ENCODE data around the gene LCE1F. TPM values are rescaled to one million over a fixed set of nuclear protein-coding genes. Genes with fewer than 3 reads are reported as not detected.

The LCE1F gene
- total RNA-seq, 1 experiment from 2014 or later = not detected

DNA sequence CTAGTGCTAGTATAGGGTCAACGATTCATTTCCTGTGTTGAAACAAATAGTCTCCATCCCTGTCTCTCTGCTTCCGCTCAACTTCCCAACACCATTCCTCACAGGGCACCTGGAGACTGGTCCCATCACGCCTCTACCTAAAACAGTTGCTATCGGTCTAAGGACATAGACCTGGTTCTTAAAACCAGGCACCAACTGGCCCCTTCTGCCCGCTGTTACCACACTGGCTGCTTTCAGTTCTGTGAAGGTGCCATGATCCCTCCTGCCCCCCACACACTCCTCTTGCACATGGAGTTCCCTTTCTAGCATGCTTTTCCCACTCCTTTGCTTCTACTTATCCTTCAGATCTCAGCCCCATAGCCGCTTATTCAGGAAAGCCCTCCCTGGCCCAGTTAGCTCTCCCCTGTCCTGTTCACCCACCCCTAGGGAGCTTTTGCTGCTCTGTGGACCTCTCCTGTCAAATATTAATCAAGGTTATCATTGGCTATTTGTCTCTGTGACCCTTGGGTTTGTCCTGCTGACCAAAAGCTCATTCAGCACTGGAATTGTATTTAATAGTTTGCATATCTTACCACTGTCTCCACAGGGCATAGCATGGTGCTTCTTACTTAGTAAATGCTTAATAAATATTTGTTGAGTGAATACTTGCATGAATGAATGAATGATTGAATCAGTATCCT is 29.0 kb upstream of the LCE1F start (continued):
- TF ChIP-seq AFF4 (CRISPR knock-in tag; IDR thresholded peaks at IDR 0.05; ENCODE audit: borderline replicate concordance) = no peak
- TF ChIP-seq, protein P1, sequence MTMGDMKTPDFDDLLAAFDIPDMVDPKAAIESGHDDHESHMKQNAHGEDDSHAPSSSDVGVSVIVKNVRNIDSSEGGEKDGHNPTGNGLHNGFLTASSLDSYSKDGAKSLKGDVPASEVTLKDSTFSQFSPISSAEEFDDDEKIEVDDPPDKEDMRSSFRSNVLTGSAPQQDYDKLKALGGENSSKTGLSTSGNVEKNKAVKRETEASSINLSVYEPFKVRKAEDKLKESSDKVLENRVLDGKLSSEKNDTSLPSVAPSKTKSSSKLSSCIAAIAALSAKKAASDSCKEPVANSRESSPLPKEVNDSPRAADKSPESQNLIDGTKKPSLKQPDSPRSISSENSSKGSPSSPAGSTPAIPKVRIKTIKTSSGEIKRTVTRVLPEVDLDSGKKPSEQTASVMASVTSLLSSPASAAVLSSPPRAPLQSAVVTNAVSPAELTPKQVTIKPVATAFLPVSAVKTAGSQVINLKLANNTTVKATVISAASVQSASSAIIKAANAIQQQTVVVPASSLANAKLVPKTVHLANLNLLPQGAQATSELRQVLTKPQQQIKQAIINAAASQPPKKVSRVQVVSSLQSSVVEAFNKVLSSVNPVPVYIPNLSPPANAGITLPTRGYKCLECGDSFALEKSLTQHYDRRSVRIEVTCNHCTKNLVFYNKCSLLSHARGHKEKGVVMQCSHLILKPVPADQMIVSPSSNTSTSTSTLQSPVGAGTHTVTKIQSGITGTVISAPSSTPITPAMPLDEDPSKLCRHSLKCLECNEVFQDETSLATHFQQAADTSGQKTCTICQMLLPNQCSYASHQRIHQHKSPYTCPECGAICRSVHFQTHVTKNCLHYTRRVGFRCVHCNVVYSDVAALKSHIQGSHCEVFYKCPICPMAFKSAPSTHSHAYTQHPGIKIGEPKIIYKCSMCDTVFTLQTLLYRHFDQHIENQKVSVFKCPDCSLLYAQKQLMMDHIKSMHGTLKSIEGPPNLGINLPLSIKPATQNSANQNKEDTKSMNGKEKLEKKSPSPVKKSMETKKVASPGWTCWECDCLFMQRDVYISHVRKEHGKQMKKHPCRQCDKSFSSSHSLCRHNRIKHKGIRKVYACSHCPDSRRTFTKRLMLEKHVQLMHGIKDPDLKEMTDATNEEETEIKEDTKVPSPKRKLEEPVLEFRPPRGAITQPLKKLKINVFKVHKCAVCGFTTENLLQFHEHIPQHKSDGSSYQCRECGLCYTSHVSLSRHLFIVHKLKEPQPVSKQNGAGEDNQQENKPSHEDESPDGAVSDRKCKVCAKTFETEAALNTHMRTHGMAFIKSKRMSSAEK (CRISPR knock-in tag; IDR thresholded peaks at IDR 0.05; ENCODE audit: borderline replicate concordance) = no peak
- TF ChIP-seq, protein P2, sequence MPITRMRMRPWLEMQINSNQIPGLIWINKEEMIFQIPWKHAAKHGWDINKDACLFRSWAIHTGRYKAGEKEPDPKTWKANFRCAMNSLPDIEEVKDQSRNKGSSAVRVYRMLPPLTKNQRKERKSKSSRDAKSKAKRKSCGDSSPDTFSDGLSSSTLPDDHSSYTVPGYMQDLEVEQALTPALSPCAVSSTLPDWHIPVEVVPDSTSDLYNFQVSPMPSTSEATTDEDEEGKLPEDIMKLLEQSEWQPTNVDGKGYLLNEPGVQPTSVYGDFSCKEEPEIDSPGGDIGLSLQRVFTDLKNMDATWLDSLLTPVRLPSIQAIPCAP (CRISPR knock-in tag; IDR thresholded peaks at IDR 0.05) = no peak
- TF ChIP-seq CREB1 (CRISPR knock-in tag; IDR thresholded peaks at IDR 0.05) = no peak
- no peak for TF ChIP-seq E2F4 (CRISPR knock-in tag; IDR thresholded peaks at IDR 0.05; ENCODE audit: borderline replicate concordance, low read depth)

- ChIA-PET CTCF (no interaction called here), POLR2A (no interaction called here)
- peaks cover 70% of the 10 kb centered on the region for H3K36me3 Mint-ChIP-seq
- no peak overlapping the region for H3K27ac Mint-ChIP-seq
- H3K27me3 Mint-ChIP-seq (ENCODE audit: low read depth) = peaks cover 3% of the 10 kb centered on the region
- ATAC-seq (no peak), DNase-seq (ENCODE audit: low spot score) (no peak)
- peaks cover 90% of the 10 kb centered on the region for H3K9me3 Mint-ChIP-seq
- H3K4me1 Mint-ChIP-seq = no peaks in the 10 kb centered on the region
- H3K4me3 Mint-ChIP-seq = no peak overlapping the region
- TF ChIP-seq PREB (CRISPR knock-in tag; IDR thresholded peaks at IDR 0.05; ENCODE audit: borderline replicate concordance) = no peak
- TF ChIP-seq GABPB1 (CRISPR knock-in tag; IDR thresholded peaks at IDR 0.05) = no peak
- no peak for TF ChIP-seq NR1H2 (CRISPR knock-in tag; IDR thresholded peaks at IDR 0.05)
- no peak for TF ChIP-seq RORB (CRISPR knock-in tag; IDR thresholded peaks at IDR 0.05)
- TF ChIP-seq NFYB (CRISPR knock-in tag; conservative IDR thresholded peaks at IDR 0.05; ENCODE audit: low read depth) = no peak
- no peak for TF ChIP-seq FOXK1 (CRISPR knock-in tag; IDR thresholded peaks at IDR 0.05)
- TF ChIP-seq, protein P3, sequence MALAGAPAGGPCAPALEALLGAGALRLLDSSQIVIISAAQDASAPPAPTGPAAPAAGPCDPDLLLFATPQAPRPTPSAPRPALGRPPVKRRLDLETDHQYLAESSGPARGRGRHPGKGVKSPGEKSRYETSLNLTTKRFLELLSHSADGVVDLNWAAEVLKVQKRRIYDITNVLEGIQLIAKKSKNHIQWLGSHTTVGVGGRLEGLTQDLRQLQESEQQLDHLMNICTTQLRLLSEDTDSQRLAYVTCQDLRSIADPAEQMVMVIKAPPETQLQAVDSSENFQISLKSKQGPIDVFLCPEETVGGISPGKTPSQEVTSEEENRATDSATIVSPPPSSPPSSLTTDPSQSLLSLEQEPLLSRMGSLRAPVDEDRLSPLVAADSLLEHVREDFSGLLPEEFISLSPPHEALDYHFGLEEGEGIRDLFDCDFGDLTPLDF (CRISPR knock-in tag; IDR thresholded peaks at IDR 0.05) = no peak
- no peak for TF ChIP-seq NR2C2 (CRISPR knock-in tag; IDR thresholded peaks at IDR 0.05)
- no peak for TF ChIP-seq CREB1 (CRISPR knock-in tag; IDR thresholded peaks at IDR 0.05)
- TF ChIP-seq, protein P4, sequence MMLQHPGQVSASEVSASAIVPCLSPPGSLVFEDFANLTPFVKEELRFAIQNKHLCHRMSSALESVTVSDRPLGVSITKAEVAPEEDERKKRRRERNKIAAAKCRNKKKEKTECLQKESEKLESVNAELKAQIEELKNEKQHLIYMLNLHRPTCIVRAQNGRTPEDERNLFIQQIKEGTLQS (CRISPR knock-in tag; conservative IDR thresholded peaks at IDR 0.05) = no peak
- TF ChIP-seq, protein P5, sequence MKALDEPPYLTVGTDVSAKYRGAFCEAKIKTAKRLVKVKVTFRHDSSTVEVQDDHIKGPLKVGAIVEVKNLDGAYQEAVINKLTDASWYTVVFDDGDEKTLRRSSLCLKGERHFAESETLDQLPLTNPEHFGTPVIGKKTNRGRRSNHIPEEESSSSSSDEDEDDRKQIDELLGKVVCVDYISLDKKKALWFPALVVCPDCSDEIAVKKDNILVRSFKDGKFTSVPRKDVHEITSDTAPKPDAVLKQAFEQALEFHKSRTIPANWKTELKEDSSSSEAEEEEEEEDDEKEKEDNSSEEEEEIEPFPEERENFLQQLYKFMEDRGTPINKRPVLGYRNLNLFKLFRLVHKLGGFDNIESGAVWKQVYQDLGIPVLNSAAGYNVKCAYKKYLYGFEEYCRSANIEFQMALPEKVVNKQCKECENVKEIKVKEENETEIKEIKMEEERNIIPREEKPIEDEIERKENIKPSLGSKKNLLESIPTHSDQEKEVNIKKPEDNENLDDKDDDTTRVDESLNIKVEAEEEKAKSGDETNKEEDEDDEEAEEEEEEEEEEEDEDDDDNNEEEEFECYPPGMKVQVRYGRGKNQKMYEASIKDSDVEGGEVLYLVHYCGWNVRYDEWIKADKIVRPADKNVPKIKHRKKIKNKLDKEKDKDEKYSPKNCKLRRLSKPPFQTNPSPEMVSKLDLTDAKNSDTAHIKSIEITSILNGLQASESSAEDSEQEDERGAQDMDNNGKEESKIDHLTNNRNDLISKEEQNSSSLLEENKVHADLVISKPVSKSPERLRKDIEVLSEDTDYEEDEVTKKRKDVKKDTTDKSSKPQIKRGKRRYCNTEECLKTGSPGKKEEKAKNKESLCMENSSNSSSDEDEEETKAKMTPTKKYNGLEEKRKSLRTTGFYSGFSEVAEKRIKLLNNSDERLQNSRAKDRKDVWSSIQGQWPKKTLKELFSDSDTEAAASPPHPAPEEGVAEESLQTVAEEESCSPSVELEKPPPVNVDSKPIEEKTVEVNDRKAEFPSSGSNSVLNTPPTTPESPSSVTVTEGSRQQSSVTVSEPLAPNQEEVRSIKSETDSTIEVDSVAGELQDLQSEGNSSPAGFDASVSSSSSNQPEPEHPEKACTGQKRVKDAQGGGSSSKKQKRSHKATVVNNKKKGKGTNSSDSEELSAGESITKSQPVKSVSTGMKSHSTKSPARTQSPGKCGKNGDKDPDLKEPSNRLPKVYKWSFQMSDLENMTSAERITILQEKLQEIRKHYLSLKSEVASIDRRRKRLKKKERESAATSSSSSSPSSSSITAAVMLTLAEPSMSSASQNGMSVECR (CRISPR knock-in tag; IDR thresholded peaks at IDR 0.05; ENCODE audit: borderline replicate concordance) = no peak
- TF ChIP-seq, protein P6, sequence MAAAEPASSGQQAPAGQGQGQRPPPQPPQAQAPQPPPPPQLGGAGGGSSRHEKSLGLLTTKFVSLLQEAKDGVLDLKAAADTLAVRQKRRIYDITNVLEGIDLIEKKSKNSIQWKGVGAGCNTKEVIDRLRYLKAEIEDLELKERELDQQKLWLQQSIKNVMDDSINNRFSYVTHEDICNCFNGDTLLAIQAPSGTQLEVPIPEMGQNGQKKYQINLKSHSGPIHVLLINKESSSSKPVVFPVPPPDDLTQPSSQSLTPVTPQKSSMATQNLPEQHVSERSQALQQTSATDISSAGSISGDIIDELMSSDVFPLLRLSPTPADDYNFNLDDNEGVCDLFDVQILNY (CRISPR knock-in tag; IDR thresholded peaks at IDR 0.05) = no peak
Measured at GRCh38 chr1:152747831-152748230, 27.1 kb upstream of the LCE1F start.

Data from WTC11 (cell line).